BLaER1 treated with 17β-estradiol and CSF1 and Interleukin-3, amounts not matched to agents 10 nM and 100 nM (cell line): ENCODE data around the gene CTIF.
"Not testable (repeated sequence)": the region's sequence is repeated elsewhere in the genome, so short reads cannot be mapped to it uniquely, and the experiment has no call there.

Experiments used
- H3K27ac ChIP-seq, 11 experiments: shearing (Covaris generic); formaldehyde crosslinking; 2 replicates each; pipeline ENCODE4 v1.8.1; 2022
- H3K27me3 ChIP-seq, 11 experiments: shearing (Covaris generic); formaldehyde crosslinking; 2 replicates each; pipeline ENCODE4 v1.8.1; 2022
- H3K36me3 ChIP-seq, 11 experiments: shearing (Covaris generic); formaldehyde crosslinking; 2 replicates each; pipeline ENCODE4 v1.8.1; 2022
- H3K4me1 ChIP-seq, 10 experiments: shearing (Covaris generic); formaldehyde crosslinking; 2 replicates each; pipeline ENCODE4 v1.8.1; 2022
- H3K4me2 ChIP-seq, 11 experiments: shearing (Covaris generic); formaldehyde crosslinking; 2 replicates each; pipeline ENCODE4 v1.8.1; 2022
- H3K4me3 ChIP-seq, 10 experiments: shearing (Covaris generic); formaldehyde crosslinking; 2 replicates each; pipeline ENCODE4 v1.8.1; 2022
- H3K9ac ChIP-seq, 11 experiments: shearing (Covaris generic); formaldehyde crosslinking; 2 replicates each; pipeline ENCODE4 v1.8.1; 2022
- H3K9me3 ChIP-seq, 11 experiments: shearing (Covaris generic); formaldehyde crosslinking; replicated peaks in 1 of 11; 2 replicates each; pipeline ENCODE4 v1.8.1; 2022
- H4K20me1 ChIP-seq, 11 experiments: shearing (Covaris generic); formaldehyde crosslinking; 2 replicates each; pipeline ENCODE4 v1.8.1; 2022
- Cebpa-rat ChIP-seq, 11 experiments: shearing (Covaris generic); IDR thresholded peaks; 2 replicates each; pipeline ENCODE4 v1.8.1; 2022

CTIF gene

DNA sequence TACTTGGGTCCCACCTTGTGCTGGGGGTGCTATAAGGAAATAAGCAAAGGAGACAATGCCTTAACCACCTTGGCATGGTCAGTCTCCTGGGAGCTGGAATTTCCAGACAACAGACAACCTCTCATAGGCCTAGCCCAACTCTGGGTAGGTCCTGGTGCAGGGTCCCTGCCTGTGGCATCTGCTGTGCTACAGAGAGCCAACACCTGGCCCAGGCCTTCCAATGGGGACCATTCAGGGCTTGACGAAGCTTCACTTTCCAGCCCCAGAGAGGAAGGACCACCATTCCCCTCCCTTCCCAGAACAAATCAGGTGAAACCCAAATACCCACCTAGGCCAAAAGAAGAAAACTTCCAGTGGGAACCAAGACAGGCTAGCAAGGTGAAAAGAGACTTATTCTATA lies 329.1 kb downstream of the CTIF start:
- Histone ChIP-seq H3K27me3 (no peaks in the 10 kb centered on the region), H3K4me1 (peaks cover 28 to 42% (median 32%) of the 10 kb centered on the region in 10 experiments), H3K27ac (no peak overlapping the region), H3K36me3 (peaks cover 0 to 8% (median 0%) of the 10 kb centered on the region in 11 experiments; a peak in 4 of 22 replicates), H4K20me1 (peaks cover 0 to 5% (median 0%) of the 10 kb centered on the region in 11 experiments; a peak in 1 of 22 replicates), H3K9me3 (peaks cover 0 to 18% (median 12%) of the 10 kb centered on the region in 11 experiments; a peak in 13 of 22 replicates), H3K4me2 (peak overlapping the region in 4 of 11 experiments; percentile 41 to 66 (median 52); a peak in 4 of 22 replicates), H3K9ac (no peak overlapping the region), H3K4me3 (no peak overlapping the region)
- no peak for TF ChIP-seq Cebpa-rat (IDR thresholded peaks at IDR 0.05)

DNA sequence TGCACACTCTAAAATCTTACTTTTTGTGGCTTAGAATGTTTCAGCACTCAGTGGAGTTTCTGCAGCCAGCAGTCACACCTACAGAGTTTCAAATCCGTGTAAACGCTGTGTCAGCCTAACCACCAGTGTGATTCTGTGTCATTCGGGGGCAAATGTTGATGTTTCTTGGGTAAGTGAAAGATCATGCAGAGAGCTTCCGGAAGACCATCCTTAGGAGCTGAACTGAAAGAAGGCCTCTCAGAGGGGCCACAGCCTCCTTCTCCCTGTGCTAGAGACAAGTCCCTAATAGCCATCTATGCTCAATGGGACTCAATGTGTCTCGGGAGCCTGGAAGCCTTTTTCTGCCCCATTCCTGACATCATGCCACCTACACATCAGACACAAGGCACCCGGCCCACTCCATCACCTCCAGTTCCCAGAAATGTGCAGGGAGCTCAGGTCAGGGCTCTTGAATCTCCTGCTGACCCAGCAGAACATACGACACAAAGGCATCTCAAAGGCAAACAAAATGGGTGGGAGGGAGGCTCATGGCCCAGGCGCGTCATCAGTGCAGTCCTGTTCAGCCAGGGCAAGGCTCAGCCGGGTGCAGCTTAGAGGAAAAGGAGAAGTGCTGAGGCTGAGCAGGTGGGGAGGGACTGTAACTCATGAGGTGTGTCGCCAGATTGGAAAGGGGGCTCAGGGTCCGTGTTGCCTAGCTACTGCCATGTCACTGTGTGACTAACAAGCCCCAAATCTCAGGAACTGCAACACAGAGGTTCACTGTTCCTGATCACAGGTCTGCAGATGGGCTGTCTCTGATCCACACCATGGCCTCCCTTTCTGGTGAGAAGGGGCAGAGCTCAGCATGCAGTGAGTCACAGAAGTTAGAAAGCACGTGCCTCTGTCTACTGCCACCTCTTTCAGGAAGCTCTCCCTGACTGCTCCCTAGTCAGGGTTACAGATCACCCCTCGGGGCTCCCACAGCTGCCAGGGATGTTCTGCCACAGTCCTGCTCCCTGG lies 329.9 kb downstream of the CTIF start:
- no peak for TF ChIP-seq Cebpa-rat (IDR thresholded peaks at IDR 0.05)
- peaks cover 0 to 5% (median 0%) of the 10 kb centered on the region in 11 experiments; a peak in 1 of 22 replicates for H4K20me1 ChIP-seq
- H3K36me3 ChIP-seq: peaks cover 0 to 8% (median 0%) of the 10 kb centered on the region in 11 experiments; a peak in 1 of 22 replicates
- peaks cover 0 to 18% (median 12%) of the 10 kb centered on the region in 11 experiments; a peak in 13 of 22 replicates for H3K9me3 ChIP-seq
- no peak overlapping the region for H3K4me3 ChIP-seq
- H3K27me3 ChIP-seq: no peaks in the 10 kb centered on the region
- peaks cover 33 to 44% (median 39%) of the 10 kb centered on the region in 10 experiments for H3K4me1 ChIP-seq
- peak overlapping the region in 6 of 11 experiments; percentile 3 to 47 (median 14); a peak in 4 of 22 replicates for H3K27ac ChIP-seq
- H3K4me2 ChIP-seq: peak overlapping the region; percentile 4 to 66 (median 41); a peak in 20 of 22 replicates
- H3K9ac ChIP-seq: peak overlapping the region in 1 of 11 experiments; percentile 5; a peak in 1 of 22 replicates

DNA sequence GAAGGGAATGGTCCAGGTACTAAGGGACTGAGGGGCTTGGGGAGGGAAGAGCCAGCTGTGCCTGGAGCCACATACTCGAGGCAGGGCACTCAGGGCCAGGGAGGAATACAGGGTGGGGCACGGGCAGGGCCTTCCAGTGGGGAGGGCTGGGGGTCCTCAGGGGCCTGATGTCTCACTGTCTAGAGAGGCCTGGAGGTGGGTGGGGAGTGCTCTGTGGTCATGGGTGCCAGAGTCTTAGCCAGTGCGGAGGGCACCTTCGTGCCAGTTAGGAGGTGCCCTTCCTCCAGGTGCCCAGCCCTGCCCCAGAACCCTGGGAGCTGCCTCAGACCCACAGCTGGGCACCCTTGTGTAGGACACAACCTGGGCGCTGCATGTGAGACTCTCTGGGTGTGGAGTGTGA lies 330.8 kb downstream of the CTIF start:
- H3K27me3 ChIP-seq: no peaks in the 10 kb centered on the region
- peaks cover 33 to 52% (median 47%) of the 10 kb centered on the region in 10 experiments for H3K4me1 ChIP-seq
- H3K36me3 ChIP-seq: peaks cover 0 to 8% (median 0%) of the 10 kb centered on the region in 11 experiments; a peak in 1 of 22 replicates
- no peak overlapping the region for H3K9ac ChIP-seq
- H3K9me3 ChIP-seq: peaks cover 0 to 18% (median 12%) of the 10 kb centered on the region in 11 experiments; a peak in 13 of 22 replicates
- H3K4me3 ChIP-seq: no peak overlapping the region
- peak overlapping the region in 4 of 11 experiments; percentile 12 to 47 (median 18); a peak in 4 of 22 replicates for H3K27ac ChIP-seq
- H3K4me2 ChIP-seq: peak overlapping the region; percentile 4 to 66 (median 41); a peak in 19 of 22 replicates
- H4K20me1 ChIP-seq: peaks cover 0 to 5% (median 0%) of the 10 kb centered on the region in 11 experiments; a peak in 1 of 22 replicates
- no peak for TF ChIP-seq Cebpa-rat (IDR thresholded peaks at IDR 0.05)

DNA sequence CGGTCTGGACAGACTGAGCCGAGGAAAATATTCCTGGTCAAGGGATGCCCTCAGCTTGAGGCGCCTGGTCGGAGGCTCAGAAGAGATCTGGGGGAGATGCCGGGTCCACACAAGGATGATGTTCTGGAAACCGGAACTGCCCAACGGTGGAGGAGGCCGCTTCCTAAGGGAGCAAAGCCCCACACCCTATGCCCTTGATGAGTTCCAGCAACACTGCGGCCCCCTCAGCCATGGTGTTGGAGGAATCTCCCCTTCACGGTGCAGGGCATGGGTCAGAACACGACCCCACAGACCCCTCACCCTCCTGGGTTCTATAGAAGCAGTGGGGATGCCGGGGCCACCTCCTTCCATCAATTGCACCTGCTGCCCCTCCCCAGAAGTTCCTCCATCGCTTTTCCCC lies 332.1 kb downstream of the CTIF start:
- H3K27ac ChIP-seq, H3K27me3 ChIP-seq, H3K36me3 ChIP-seq, H3K4me3 ChIP-seq, H3K4me2 ChIP-seq, H3K9me3 ChIP-seq, H4K20me1 ChIP-seq, H3K9ac ChIP-seq: not testable (repeated sequence)
- peaks cover 36 to 62% (median 54%) of the 10 kb centered on the region in 10 experiments for H3K4me1 ChIP-seq

DNA sequence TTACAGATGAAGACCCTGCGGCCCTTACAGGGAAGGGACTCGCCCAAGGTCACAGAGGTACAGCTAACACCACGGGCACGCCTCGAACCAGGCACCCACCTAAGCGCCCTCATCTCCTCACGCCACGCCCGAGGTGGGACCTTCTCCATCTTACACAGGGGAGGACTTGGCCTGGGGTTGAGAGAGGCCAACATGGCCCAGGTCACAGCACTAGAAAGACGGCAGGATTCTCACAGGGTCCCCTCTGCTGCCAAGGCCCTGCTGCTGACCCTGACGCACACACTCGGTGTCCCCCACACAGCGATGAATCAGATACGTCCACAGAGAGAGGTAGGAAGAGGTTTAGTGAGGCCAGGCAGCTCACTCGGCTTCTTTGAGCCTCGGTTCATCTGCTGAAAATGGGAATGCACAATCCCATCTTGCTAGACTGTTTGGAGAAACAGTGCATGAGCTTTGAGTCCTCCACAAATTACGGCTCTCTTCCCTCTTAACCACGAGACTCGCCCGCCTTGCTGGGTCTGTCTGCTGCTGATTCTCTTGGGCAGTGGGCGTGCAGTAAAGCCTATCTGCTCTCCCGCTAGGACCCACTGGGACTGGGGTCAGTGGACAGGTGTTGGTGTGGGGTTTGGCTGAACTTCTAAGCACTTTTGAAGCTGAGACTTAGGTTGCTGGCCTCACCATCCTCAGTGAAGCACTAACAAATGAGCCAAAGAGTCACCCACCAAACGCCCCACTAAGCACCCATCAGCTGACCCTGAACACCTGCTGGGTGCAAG lies 332.7 kb downstream of the CTIF start:
- no peak for TF ChIP-seq Cebpa-rat (IDR thresholded peaks at IDR 0.05)
- Histone ChIP-seq H4K20me1 (peaks cover 0 to 5% (median 0%) of the 10 kb centered on the region in 11 experiments; a peak in 1 of 22 replicates), H3K36me3 (no peaks in the 10 kb centered on the region), H3K27me3 (0 out of 22 replicates have a peak, but pooled peaks cover 0 to 3% (median 0%) of the 10 kb centered on the region in 11 experiments), H3K27ac (no peak overlapping the region), H3K4me3 (no peak overlapping the region), H3K4me2 (peak overlapping the region; percentile 49 to 85 (median 69); a peak in 18 of 22 replicates), H3K4me1 (peaks cover 43 to 68% (median 60%) of the 10 kb centered on the region in 10 experiments), H3K9ac (no peak overlapping the region), H3K9me3 (no peaks in the 10 kb centered on the region)

DNA sequence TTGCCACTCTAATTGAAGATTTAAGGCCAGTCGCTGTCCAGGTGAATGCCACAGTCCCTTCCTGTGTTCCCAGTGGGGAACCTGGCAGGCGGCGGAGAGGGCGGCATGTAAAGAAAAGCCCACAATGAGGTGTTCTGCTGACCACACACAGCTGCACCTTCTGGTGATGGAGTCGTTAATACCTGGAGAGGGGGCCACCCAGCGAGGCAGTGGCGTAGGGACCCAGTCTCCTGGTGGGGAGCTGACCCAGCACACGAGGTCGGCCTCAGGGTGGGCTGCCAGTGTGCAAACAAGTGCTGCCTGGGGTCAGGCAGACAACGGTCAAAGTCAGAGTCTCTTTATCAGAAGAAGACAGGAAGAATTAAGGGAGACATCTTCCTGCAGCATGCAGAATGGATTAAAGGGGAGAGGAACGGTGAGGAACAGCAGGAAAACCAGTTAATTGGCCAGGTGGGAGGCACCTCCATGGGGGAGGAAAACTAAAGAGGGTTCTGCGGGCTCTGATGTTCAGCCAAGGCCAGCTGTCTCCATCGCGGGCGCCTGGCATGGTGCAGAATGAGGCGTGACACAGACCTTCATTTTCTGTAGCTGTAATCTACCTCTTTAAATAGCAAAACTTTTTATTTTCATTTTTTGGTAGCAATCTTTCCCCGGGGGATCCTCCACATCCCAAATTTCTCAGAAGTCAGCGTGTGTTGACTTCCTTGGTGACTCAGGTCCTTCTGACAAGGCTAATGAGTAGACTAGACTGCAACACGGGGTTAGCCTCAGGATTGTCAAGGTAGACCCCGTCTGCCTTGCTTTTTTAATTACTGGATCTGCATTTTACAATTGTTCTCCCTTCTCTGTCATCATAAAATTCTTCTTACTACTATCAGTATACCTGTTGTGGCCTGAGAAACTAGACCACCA lies 333.7 kb downstream of the CTIF start:
- H3K4me2 ChIP-seq: peak overlapping the region; percentile 49 to 85 (median 69)
- no peaks in the 10 kb centered on the region for H3K36me3 ChIP-seq
- H3K4me1 ChIP-seq: peaks cover 47 to 74% (median 67%) of the 10 kb centered on the region in 10 experiments
- H3K9me3 ChIP-seq: no peaks in the 10 kb centered on the region
- peaks cover 0 to 5% (median 0%) of the 10 kb centered on the region in 11 experiments; a peak in 1 of 22 replicates for H4K20me1 ChIP-seq
- H3K9ac ChIP-seq: peak overlapping the region in 1 of 11 experiments; percentile 25; a peak in 2 of 22 replicates
- H3K27me3 ChIP-seq: 0 out of 22 replicates have a peak, but pooled peaks cover 0 to 3% (median 0%) of the 10 kb centered on the region in 11 experiments
- TF ChIP-seq Cebpa-rat (IDR thresholded peaks at IDR 0.05): no peak
- H3K27ac ChIP-seq: peak overlapping the region in 5 of 11 experiments; percentile 6 to 66 (median 25); a peak in 6 of 22 replicates
- H3K4me3 ChIP-seq: no peak overlapping the region

DNA sequence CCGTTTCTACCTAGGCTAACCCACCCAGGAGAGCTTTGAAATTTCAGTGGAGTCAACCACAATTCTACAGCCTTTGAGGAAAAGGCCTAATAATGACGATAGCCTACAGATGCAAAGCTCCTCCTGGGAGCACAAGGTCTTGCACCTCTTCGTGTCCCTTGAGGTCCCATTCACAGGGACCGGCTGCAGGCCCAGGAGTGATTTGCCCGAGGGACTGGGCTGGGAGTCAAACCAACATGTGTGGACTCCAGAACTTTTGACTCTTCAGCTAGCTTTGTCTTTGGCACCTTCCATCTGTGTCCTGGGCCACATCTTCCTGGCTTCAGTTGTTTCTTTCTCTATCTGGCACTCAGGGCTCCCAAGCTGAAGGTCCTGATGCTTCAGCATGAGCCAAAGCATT lies 335.4 kb downstream of the CTIF start:
- TF ChIP-seq Cebpa-rat (IDR thresholded peaks at IDR 0.05): no peak
- peak overlapping the region in 8 of 11 experiments; percentile 16 to 85 (median 50); a peak in 10 of 22 replicates for H3K4me2 ChIP-seq
- no peaks in the 10 kb centered on the region for H3K36me3 ChIP-seq
- H3K9ac ChIP-seq: no peak overlapping the region
- H3K4me1 ChIP-seq: peaks cover 33 to 75% (median 63%) of the 10 kb centered on the region in 10 experiments
- no peaks in the 10 kb centered on the region for H3K9me3 ChIP-seq
- H3K27ac ChIP-seq: peak overlapping the region in 1 of 11 experiments; percentile 66; a peak in 1 of 22 replicates
- no peak overlapping the region for H3K4me3 ChIP-seq
- peaks cover 0 to 5% (median 0%) of the 10 kb centered on the region in 11 experiments; a peak in 1 of 22 replicates for H4K20me1 ChIP-seq
- H3K27me3 ChIP-seq: 0 out of 22 replicates have a peak, but pooled peaks cover 0 to 3% (median 0%) of the 10 kb centered on the region in 11 experiments
